Smooth muscle cell (in vitro differentiated cells): ENCODE measurements around the gene COL6A3. TPM values are rescaled to one million over a fixed set of nuclear protein-coding genes. Genes with fewer than 3 reads are reported as not detected.
A peak's percentile ranks its signal among the peaks of the same experiment; 100 is the strongest.

Experiments used
- DNase-seq: peaks from one replicate; lab custom pipeline; 2025; ENCODE audit not compliant: unreplicated experiment; lab: John Stamatoyannopoulos, UW
- H2AFZ ChIP-seq: fragments of 200-600 bp; sonication (generic); 2 replicates; pipeline ENCODE4 v1.6.0; 2016; ENCODE audit warnings: antibody characterized with exemption, low read depth, mild to moderate bottlenecking
- H3F3A ChIP-seq: fragments of 200-600 bp; sonication (generic); 2 replicates; pipeline ENCODE4 v1.6.0; 2017; ENCODE audit warnings: antibody characterized with exemption, low read depth
- H3K27ac ChIP-seq: fragments of 200-600 bp; sonication (generic); 2 replicates; pipeline ENCODE4 v1.5.1; 2016; ENCODE audit warnings: low read depth, mild to moderate bottlenecking
- H3K27me3 ChIP-seq: fragments of 200-600 bp; sonication (generic); 2 replicates; pipeline ENCODE4 v1.6.1; 2016; ENCODE audit warnings: low read depth, mild to moderate bottlenecking
- H3K36me3 ChIP-seq: fragments of 200-600 bp; sonication (generic); 2 replicates; pipeline ENCODE4 v1.5.1; 2016; ENCODE audit warnings: low read depth
- H3K4me1 ChIP-seq: fragments of 200-600 bp; sonication (generic); 2 replicates; pipeline ENCODE4 v1.5.1; 2016; ENCODE audit warnings: low read depth
- H3K4me2 ChIP-seq: fragments of 200-600 bp; sonication (generic); 2 replicates; pipeline ENCODE4 v1.6.0; 2016; ENCODE audit warnings: mild to moderate bottlenecking
- H3K4me3 ChIP-seq: fragments of 200-600 bp; sonication (generic); 2 replicates; pipeline ENCODE4 v1.5.1; 2016; ENCODE audit warnings: mild to moderate bottlenecking
- H3K79me2 ChIP-seq: fragments of 200-600 bp; sonication (generic); 2 replicates; pipeline ENCODE4 v1.6.0; 2016; ENCODE audit warnings: low read depth, mild to moderate bottlenecking
- H3K9ac ChIP-seq: fragments of 200-600 bp; sonication (generic); 2 replicates; pipeline ENCODE4 v1.6.0; 2016; ENCODE audit warnings: low read depth
- H3K9me3 ChIP-seq: fragments of 200-600 bp; sonication (generic); replicated peaks from 2 replicates; pipeline ENCODE4 v1.5.1; 2016; ENCODE audit warnings: low read depth
- H4K20me1 ChIP-seq: fragments of 200-600 bp; sonication (generic); 2 replicates; pipeline ENCODE4 v1.6.0; 2016; ENCODE audit warnings: low read depth
- CTCF ChIP-seq: fragments of 200-600 bp; sonication (generic); IDR thresholded peaks from 2 replicates; pipeline ENCODE4 v1.5.1; 2017; ENCODE audit warnings: borderline replicate concordance, mild to moderate bottlenecking, antibody characterized with exemption; ENCODE audit not compliant: insufficient read depth, poor library complexity, severe bottlenecking
- WGBS: methylation state at CpG from one replicate; pipeline ENCODE4 v1.1.7; 2016; ENCODE audit warnings: low lambda C conversion rate; 5-methylcytosine and 5-hydroxymethylcytosine counted together
- polyA plus RNA-seq: library from polyadenylated mRNA; unstranded; fragments of >200 nt; fragmentation: Nextera tagmentation; extraction: Ambion mirVana; gene quantifications from 2 replicates; pipeline ENCODE4 v1.2.1, GENCODE V29; 2016
- total RNA-seq: library from RNA; depleted of rRNA; stranded (reverse); fragments of >200 nt; gene quantifications from 2 replicates; pipeline ENCODE4 v1.2.3, GENCODE V29; 2014

COL6A3 gene
- total and polyA plus RNA-seq, 2 experiments from 2014 or later, result 888 to 1,708 TPM

- Histone ChIP-seq H3K4me3 (peak overlapping the region; percentile 12), H2AFZ (no peak overlapping the region), H3K9me3 (no peaks in the 10 kb centered on the region), H3K36me3 (no peaks in the 10 kb centered on the region), H3K9ac (peak overlapping the region; percentile 93), H3K4me1 (peaks cover 24% of the 10 kb centered on the region), H4K20me1 (no peaks in the 10 kb centered on the region), H3K79me2 (peaks cover 34% of the 10 kb centered on the region), H3K27me3 (no peaks in the 10 kb centered on the region), H3K27ac (peak overlapping the region; percentile 97), H3K4me2 (peak overlapping the region; percentile 70), H3F3A (peaks cover 55% of the 10 kb centered on the region)
- TF ChIP-seq CTCF, result no peak
- peak; percentile 69 for DNase-seq
- WGBS, result 2% methylated on average over 20 of the region's 20 CpGs
These were observed 122.7 kb downstream of the COL6A3 start for GRCh38 chr2:237291138-237291792.

- Histone ChIP-seq H4K20me1 (no peaks in the 10 kb centered on the region), H3F3A (peaks cover 47% of the 10 kb centered on the region), H3K4me1 (peaks cover 24% of the 10 kb centered on the region), H3K9me3 (no peaks in the 10 kb centered on the region), H3K9ac (peak overlapping the region; percentile 93), H3K4me2 (peak overlapping the region; percentile 70), H3K27ac (peak overlapping the region; percentile 97), H3K79me2 (peaks cover 27% of the 10 kb centered on the region), H3K27me3 (no peaks in the 10 kb centered on the region), H3K36me3 (no peaks in the 10 kb centered on the region), H3K4me3 (no peak overlapping the region), H2AFZ (no peak overlapping the region)
- WGBS, result 7% methylated on average over 12 of the region's 12 CpGs
- no peak for DNase-seq
- TF ChIP-seq CTCF, result no peak
These were observed 123.7 kb downstream of the COL6A3 start for GRCh38 chr2:237290261-237290660.

- Histone ChIP-seq H3K27ac (peak overlapping the region; percentile 97), H3K27me3 (no peaks in the 10 kb centered on the region), H3K9ac (no peak overlapping the region), H3K9me3 (no peaks in the 10 kb centered on the region), H3K79me2 (peaks cover 23% of the 10 kb centered on the region), H3K4me2 (no peak overlapping the region), H3K4me1 (peaks cover 17% of the 10 kb centered on the region), H3K4me3 (no peak overlapping the region), H3F3A (peaks cover 43% of the 10 kb centered on the region), H4K20me1 (no peaks in the 10 kb centered on the region), H3K36me3 (no peaks in the 10 kb centered on the region), H2AFZ (no peak overlapping the region)
- DNase-seq, result no peak
- no peak for TF ChIP-seq CTCF
- WGBS, result 83% methylated on average over 7 of the region's 7 CpGs
These were observed 124.8 kb downstream of the COL6A3 start for GRCh38 chr2:237289139-237289538.

GRCh38 chr2:237287872-237288271 lies 126.1 kb downstream of the COL6A3 start:
- no peak for DNase-seq
- Histone ChIP-seq H2AFZ (no peak overlapping the region), H3F3A (peaks cover 44% of the 10 kb centered on the region), H4K20me1 (no peaks in the 10 kb centered on the region), H3K4me2 (no peak overlapping the region), H3K4me3 (no peak overlapping the region), H3K36me3 (no peaks in the 10 kb centered on the region), H3K79me2 (peaks cover 23% of the 10 kb centered on the region), H3K27me3 (no peaks in the 10 kb centered on the region), H3K9ac (no peak overlapping the region), H3K27ac (no peak overlapping the region), H3K9me3 (no peaks in the 10 kb centered on the region), H3K4me1 (peaks cover 16% of the 10 kb centered on the region)
- no peak for TF ChIP-seq CTCF
- 94% methylated on average over 1 of the region's 1 CpG for WGBS
